ENCODE data around the gene FANCD2. TPM values are rescaled to one million over a fixed set of nuclear protein-coding genes. Genes with fewer than 3 reads are reported as not detected.

Gene FANCD2
- total RNA-seq, 1 experiment from 2014 or later, result 74.9 TPM

GRCh38 chr3:10115326-10116137 lies 89.3 kb downstream of the FANCD2 start, which contains the start of gene BRK1:
Gene BRK1 (plus strand): TSS chr3:10115675. CDS start chr3:10115702, 27 bp downstream.
- Histone ChIP-seq H3K4me1 (ENCODE audit: insufficient read depth, low read length) (no peaks in the 10 kb centered on the region), H2BK20ac (ENCODE audit: low read depth, low read length, poor library complexity, severe bottlenecking) (no peak within 1 kb of the TSS), H2BK5ac (ENCODE audit: insufficient read length, low read length) (no peak within 1 kb of the TSS), H2AK5ac (ENCODE audit: insufficient read length, low read length) (no peak within 1 kb of the TSS), H3K23ac (ENCODE audit: insufficient read length, low read depth, low read length) (no peak within 1 kb of the TSS), H3T11ph (ENCODE audit: low read length) (no peak within 1 kb of the TSS), H3K56ac (ENCODE audit: insufficient read length, low read depth, low read length) (no peak within 1 kb of the TSS), H3K14ac (ENCODE audit: insufficient read depth, low read length) (peak within 1 kb of the TSS; percentile 69), H4K91ac (ENCODE audit: insufficient read length, low read depth, low read length) (no peak within 1 kb of the TSS), H4K20me1 (ENCODE audit: control insufficient read depth, insufficient read depth, insufficient read length) (no peaks in the 10 kb centered on the region), H3K23me2 (ENCODE audit: insufficient read length, low read depth, low read length, poor library complexity, severe bottlenecking) (peaks cover 6% of the 10 kb centered on the region), H2BK120ac (ENCODE audit: low read depth, low read length, poor library complexity, severe bottlenecking) (no peak within 1 kb of the TSS), H3K9ac (ENCODE audit: extremely low read depth, insufficient read length, low read length) (peak within 1 kb of the TSS; percentile 74), H3K27me3 (ENCODE audit: insufficient read depth, low read length) (no peaks in the 10 kb centered on the region), H3K18ac (ENCODE audit: insufficient read length, low read depth, low read length) (peak within 1 kb of the TSS; percentile 68), H4K5ac (ENCODE audit: insufficient read length, low read depth, low read length) (no peak within 1 kb of the TSS), H3K79me2 (ENCODE audit: insufficient read depth, low read length) (peaks cover 15% of the 10 kb centered on the region; the same call in 1 of the 2 replicates), H3K9me3 (ENCODE audit: control insufficient read depth, low read depth, low read length) (no peaks in the 10 kb centered on the region), H3K27ac (ENCODE audit: insufficient read length, low read depth, low read length) (no peak within 1 kb of the TSS), H4K8ac (replicated peaks; ENCODE audit: insufficient read length, low read depth, low read length) (no peak within 1 kb of the TSS), H2BK12ac (ENCODE audit: insufficient read length, low read depth, low read length) (no peak within 1 kb of the TSS), H3K79me1 (ENCODE audit: insufficient read depth, low read depth, low read length, poor library complexity, severe bottlenecking) (peaks cover 4% of the 10 kb centered on the region), H2BK15ac (ENCODE audit: low read depth, low read length) (no peak within 1 kb of the TSS), H3K4ac (ENCODE audit: low read depth, low read length) (no peak within 1 kb of the TSS), H2AFZ (ENCODE audit: low read length) (peak within 1 kb of the TSS; percentile 83), H3K4me2 (ENCODE audit: insufficient read depth, insufficient read length, low read length) (peak within 1 kb of the TSS; percentile 94)
- peaks cover 9 to 10% of the 10 kb centered on the region in 2 experiments for H3K4me1 Mint-ChIP-seq
- H3K36me3 Mint-ChIP-seq (ENCODE audit: insufficient read depth in 1 of 3, low read depth in 3 of 3), result peaks cover 4 to 14% (median 4%) of the 10 kb centered on the region in 3 experiments; a peak in 5 of 7 replicates
- no peaks in the 10 kb centered on the region for H3K9me3 Mint-ChIP-seq
- H3K4me3 Mint-ChIP-seq, result peak within 1 kb of the TSS; percentile 98 to 100
- peak; percentile 91 for DNase-seq
- TF ChIP-seq CTCF (conservative IDR thresholded peaks at IDR 0.05), result no peak
- H3K27me3 Mint-ChIP-seq (ENCODE audit: low read depth), result peaks cover 2% of the 10 kb centered on the region; the same call in 1 of the 2 replicates
- H3K27ac Mint-ChIP-seq, result peak within 1 kb of the TSS; percentile 89 to 99 (median 99)
- WGBS (ENCODE audit: extremely low coverage, insufficient read length, low lambda C conversion rate), result no CpG with 5 or more reads among the region's 54 CpGs

Measured in H9 (cell line).